ENCODE results near the gene FBLN2. TPM values are rescaled to one million over a fixed set of nuclear protein-coding genes. Genes with fewer than 3 reads are reported as not detected.

The FBLN2 gene
- total RNA-seq, 1 donor from 2014 or later, result 413 TPM

GRCh38 chr3:13655061-13655913, 106.4 kb downstream of the FBLN2 start:
- peaks cover 9% of the 10 kb centered on the region for H3K4me1 Mint-ChIP-seq (ENCODE audit: low read depth)
- H3K4me3 Mint-ChIP-seq (ENCODE audit: unreplicated experiment), result peak overlapping the region; percentile 22
- peaks cover 16% of the 10 kb centered on the region for H3K27me3 Mint-ChIP-seq (ENCODE audit: low read depth)
- peak; percentile 82 for TF ChIP-seq CTCF (IDR thresholded peaks at IDR 0.05)
- H3K9me3 Mint-ChIP-seq (ENCODE audit: low read depth), result no peaks in the 10 kb centered on the region
- DNase-seq (ENCODE audit: low spot score), result no peak
- no peaks in the 10 kb centered on the region for H3K36me3 Mint-ChIP-seq (ENCODE audit: low read depth)
- no peak overlapping the region for H3K27ac Mint-ChIP-seq (ENCODE audit: unreplicated experiment)

- Mint-ChIP-seq H3K36me3 (ENCODE audit: low read depth) (no peaks in the 10 kb centered on the region), H3K4me1 (ENCODE audit: low read depth) (peaks cover 5% of the 10 kb centered on the region), H3K4me3 (ENCODE audit: unreplicated experiment) (no peak overlapping the region), H3K27ac (ENCODE audit: unreplicated experiment) (no peak overlapping the region), H3K9me3 (ENCODE audit: low read depth) (no peaks in the 10 kb centered on the region), H3K27me3 (ENCODE audit: low read depth) (peaks cover 19% of the 10 kb centered on the region)
- TF ChIP-seq CTCF (IDR thresholded peaks at IDR 0.05), result no peak
- no peak for DNase-seq (ENCODE audit: low spot score)
These were observed 107.8 kb downstream of the FBLN2 start for GRCh38 chr3:13656584-13657301.

- no peaks in the 10 kb centered on the region for H3K9me3 Mint-ChIP-seq (ENCODE audit: low read depth)
- peak overlapping the region; percentile 38 for H3K4me3 Mint-ChIP-seq (ENCODE audit: unreplicated experiment)
- peaks cover 5% of the 10 kb centered on the region for H3K4me1 Mint-ChIP-seq (ENCODE audit: low read depth)
- H3K36me3 Mint-ChIP-seq (ENCODE audit: low read depth), result no peaks in the 10 kb centered on the region
- peaks cover 19% of the 10 kb centered on the region for H3K27me3 Mint-ChIP-seq (ENCODE audit: low read depth)
- peak; percentile 94 for TF ChIP-seq CTCF (IDR thresholded peaks at IDR 0.05)
- no peak overlapping the region for H3K27ac Mint-ChIP-seq (ENCODE audit: unreplicated experiment)
- DNase-seq (ENCODE audit: low spot score), result no peak
These were observed 108.9 kb downstream of the FBLN2 start for GRCh38 chr3:13657660-13658435.

GRCh38 chr3:13658681-13659080, 109.8 kb downstream of the FBLN2 start:
- H3K4me1 Mint-ChIP-seq (ENCODE audit: low read depth), result peaks cover 5% of the 10 kb centered on the region
- DNase-seq (ENCODE audit: low spot score), result no peak
- TF ChIP-seq CTCF (IDR thresholded peaks at IDR 0.05), result no peak
- H3K27ac Mint-ChIP-seq (ENCODE audit: unreplicated experiment), result no peak overlapping the region
- no peaks in the 10 kb centered on the region for H3K36me3 Mint-ChIP-seq (ENCODE audit: low read depth)
- H3K4me3 Mint-ChIP-seq (ENCODE audit: unreplicated experiment), result no peak overlapping the region
- H3K9me3 Mint-ChIP-seq (ENCODE audit: low read depth), result no peaks in the 10 kb centered on the region
- peaks cover 21% of the 10 kb centered on the region for H3K27me3 Mint-ChIP-seq (ENCODE audit: low read depth)
